SU-DHL-6 (cell line): Measurements from ENCODE around the gene FANCC.

Source experiments
- H2AFZ ChIP-seq: fragments of 200-600 bp; sonication (generic); 2 replicates; pipeline ENCODE4 v1.6.1; 2014; ENCODE audit warnings: low read depth, mild to moderate bottlenecking, moderate library complexity, mixed read lengths, antibody characterized with exemption, low read length; ENCODE audit not compliant: severe bottlenecking
- H3F3A ChIP-seq: fragments of 200-600 bp; shearing (Covaris generic); 2 replicates; pipeline ENCODE4 v1.6.0; 2016; ENCODE audit warnings: antibody characterized with exemption, mild to moderate bottlenecking; ENCODE audit not compliant: insufficient read depth
- H3K27ac ChIP-seq: fragments of 200-600 bp; sonication (generic); 2 replicates; pipeline ENCODE4 v1.5.1; 2016; ENCODE audit warnings: low read depth, mild to moderate bottlenecking, low read length, moderate library complexity, mixed read lengths
- H3K27me3 ChIP-seq: fragments of 200-600 bp; sonication (generic), shearing (Covaris generic); 2 replicates; pipeline ENCODE4 v1.6.0; 2014; ENCODE audit warnings: mild to moderate bottlenecking, low read length
- H3K36me3 ChIP-seq: fragments of 200-600 bp; sonication (generic); 2 replicates; pipeline ENCODE4 v1.6.1; 2014; ENCODE audit warnings: mild to moderate bottlenecking, low read length, mixed read lengths
- H3K4me2 ChIP-seq: fragments of 300-600, 200-600 bp; shearing (Covaris generic), sonication (generic); 2 replicates; pipeline ENCODE4 v1.6.0; 2014; ENCODE audit warnings: low read length, low read depth, mild to moderate bottlenecking; ENCODE audit not compliant: poor library complexity, severe bottlenecking
- H3K4me3 ChIP-seq: fragments of 200-600 bp; sonication (generic); 2 replicates; pipeline ENCODE4 v1.5.1; 2014; ENCODE audit warnings: antibody characterized with exemption, low read length, mild to moderate bottlenecking, mixed read lengths; ENCODE audit not compliant: insufficient read depth, poor library complexity, severe bottlenecking
- H3K79me2 ChIP-seq: fragments of 200-600 bp; sonication (generic); 2 replicates; pipeline ENCODE4 v1.6.1; 2014; ENCODE audit warnings: mild to moderate bottlenecking, low read length, moderate library complexity; ENCODE audit not compliant: insufficient read depth
- H3K9ac ChIP-seq: fragments of 200-600 bp; sonication (generic); 2 replicates; pipeline ENCODE4 v1.7.0; 2014; ENCODE audit warnings: mild to moderate bottlenecking, low read length
- H3K9me2 ChIP-seq: fragments of 200-600 bp; sonication (generic); replicated peaks from 2 replicates; pipeline ENCODE4 v1.6.1; 2014; ENCODE audit warnings: low read length; ENCODE audit not compliant: insufficient read depth
- H3K9me3 ChIP-seq: fragments of 200-600 bp; sonication (generic); 2 replicates; pipeline ENCODE4 v1.6.1; 2014; ENCODE audit warnings: low read length, mixed read lengths; ENCODE audit not compliant: insufficient read depth
- H4K20me1 ChIP-seq: fragments of 200-600 bp; sonication (generic); 2 replicates; pipeline ENCODE4 v1.6.1; 2014; ENCODE audit warnings: low read depth, mild to moderate bottlenecking, antibody characterized with exemption, low read length, moderate library complexity, mixed read lengths
- CTCF ChIP-seq: fragments of 200-600 bp; sonication (generic); IDR thresholded peaks from one replicate; pipeline ENCODE4 v1.5.1; 2017; ENCODE audit warnings: antibody characterized with exemption, mild to moderate bottlenecking, low read length, moderate library complexity; ENCODE audit not compliant: insufficient read depth, poor library complexity, severe bottlenecking
- EZH2phosphoT487 ChIP-seq: fragments of 200-600 bp; sonication (generic), shearing (Covaris generic); conservative IDR thresholded peaks from 2 replicates; pipeline ENCODE4 v1.6.1; 2018; ENCODE audit warnings: mild to moderate bottlenecking, antibody characterized with exemption, low read length, moderate library complexity, mixed read lengths

The FANCC gene

DNA sequence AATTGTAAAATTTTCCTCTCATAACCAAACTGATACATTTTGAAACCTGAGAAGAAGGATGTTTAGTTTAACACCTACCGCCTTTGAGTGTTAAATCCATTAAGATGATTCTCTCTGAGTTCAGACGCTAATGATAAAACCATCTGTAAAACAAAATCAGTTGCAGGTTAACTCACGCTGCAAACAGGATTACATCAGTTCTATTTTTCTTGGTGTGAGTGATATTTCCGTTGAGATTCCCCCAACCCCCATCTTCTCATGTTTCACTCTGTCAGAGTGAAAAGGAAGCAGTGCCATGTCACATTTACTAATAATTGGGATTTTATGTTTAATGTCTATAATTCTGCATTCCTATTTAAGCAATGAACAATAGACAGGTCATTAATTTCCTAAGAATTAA is 146.5 kb downstream of the FANCC start:
- Histone ChIP-seq H4K20me1 (no peaks in the 10 kb centered on the region), H3K27ac (no peak overlapping the region), H3K27me3 (no peaks in the 10 kb centered on the region), H3K79me2 (no peaks in the 10 kb centered on the region), H3F3A (no peaks in the 10 kb centered on the region), H3K4me3 (no peak overlapping the region), H3K4me2 (no peak overlapping the region), H3K9me3 (no peaks in the 10 kb centered on the region), H3K9me2 (no peaks in the 10 kb centered on the region), H2AFZ (no peak overlapping the region), H3K9ac (no peak overlapping the region), H3K36me3 (0 out of 2 replicates have a peak, but pooled peaks cover 3% of the 10 kb centered on the region)
- no peak for TF ChIP-seq CTCF
- no peak for TF ChIP-seq EZH2phosphoT487

DNA sequence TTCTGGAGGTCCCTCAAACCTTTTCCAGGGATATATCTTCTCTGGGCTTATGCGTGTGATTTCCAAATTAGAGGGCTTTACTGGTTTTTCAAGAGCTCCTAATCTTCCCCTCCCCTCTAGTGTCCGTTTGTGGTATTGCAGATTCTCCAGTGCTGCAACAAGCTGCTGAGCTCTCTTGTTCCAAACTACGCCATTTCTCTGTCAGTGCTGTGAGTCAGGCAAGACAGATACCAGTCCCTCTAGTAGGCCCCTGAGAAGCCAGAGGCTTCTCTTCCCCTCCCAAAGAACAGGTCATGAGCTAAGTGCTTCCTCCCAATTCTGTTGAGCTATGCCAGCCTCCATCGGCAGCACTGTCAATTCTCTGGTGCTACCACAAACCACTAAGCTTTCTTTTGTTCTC is 149.5 kb downstream of the FANCC start:
- no peaks in the 10 kb centered on the region for H3K9me3 ChIP-seq
- no peak overlapping the region for H3K27ac ChIP-seq
- H3K4me3 ChIP-seq: no peak overlapping the region
- H2AFZ ChIP-seq: no peak overlapping the region
- H3K79me2 ChIP-seq: no peaks in the 10 kb centered on the region
- no peak overlapping the region for H3K4me2 ChIP-seq
- no peaks in the 10 kb centered on the region for H3F3A ChIP-seq
- no peaks in the 10 kb centered on the region for H3K9me2 ChIP-seq
- no peaks in the 10 kb centered on the region for H3K27me3 ChIP-seq
- no peak overlapping the region for H3K9ac ChIP-seq
- 0 out of 2 replicates have a peak, but pooled peaks cover 14% of the 10 kb centered on the region for H3K36me3 ChIP-seq
- TF ChIP-seq EZH2phosphoT487 (no peak), CTCF (peak; percentile 65)
- H4K20me1 ChIP-seq: no peaks in the 10 kb centered on the region

- Histone ChIP-seq H3K27me3 (no peaks in the 10 kb centered on the region), H3K4me2 (no peak overlapping the region), H3K27ac (no peak overlapping the region), H3K36me3 (0 out of 2 replicates have a peak, but pooled peaks cover 11% of the 10 kb centered on the region), H2AFZ (no peak overlapping the region), H4K20me1 (no peaks in the 10 kb centered on the region), H3K79me2 (no peaks in the 10 kb centered on the region), H3K9me3 (no peaks in the 10 kb centered on the region), H3K9ac (no peak overlapping the region), H3F3A (no peaks in the 10 kb centered on the region), H3K4me3 (no peak overlapping the region), H3K9me2 (no peaks in the 10 kb centered on the region)
- no peak for TF ChIP-seq EZH2phosphoT487
- no peak for TF ChIP-seq CTCF
These were observed 152.5 kb downstream of the FANCC start for GRCh38 chr9:95165004-95165403.
